HUES48 (cell line): ENCODE results near the gene HIPK4.
"Not testable (repeated sequence)": the region's sequence is repeated elsewhere in the genome, so short reads cannot be mapped to it uniquely, and the experiment has no call there.

Source experiments
- H3K27ac ChIP-seq: one replicate; pipeline ENCODE4 v1.7.0; 2013; ENCODE audit warnings: low read depth, low read length, inconsistent platforms
- H3K27me3 ChIP-seq: 2 replicates; pipeline ENCODE4 v1.6.1; 2013; ENCODE audit warnings: mild to moderate bottlenecking, low read length; ENCODE audit not compliant: control insufficient read depth, insufficient read depth
- H3K36me3 ChIP-seq: 2 replicates; pipeline ENCODE4 v1.6.1; 2013; ENCODE audit warnings: low read length; ENCODE audit not compliant: control insufficient read depth, insufficient read depth
- H3K4me1 ChIP-seq: 2 replicates; pipeline ENCODE4 v1.6.1; 2013; ENCODE audit warnings: mild to moderate bottlenecking, low read length; ENCODE audit not compliant: control insufficient read depth, insufficient read depth
- H3K4me3 ChIP-seq: 2 replicates; pipeline ENCODE4 v1.5.1; 2013; ENCODE audit warnings: mild to moderate bottlenecking, low read depth, low read length
- H3K9ac ChIP-seq: 2 replicates; pipeline ENCODE4 v1.6.1; 2013; ENCODE audit warnings: mild to moderate bottlenecking, low read depth, low read length, moderate library complexity
- H3K9me3 ChIP-seq: 2 replicates; pipeline ENCODE4 v1.6.1; 2013; ENCODE audit warnings: low read length; ENCODE audit not compliant: control insufficient read depth, insufficient read depth

HIPK4 gene

DNA sequence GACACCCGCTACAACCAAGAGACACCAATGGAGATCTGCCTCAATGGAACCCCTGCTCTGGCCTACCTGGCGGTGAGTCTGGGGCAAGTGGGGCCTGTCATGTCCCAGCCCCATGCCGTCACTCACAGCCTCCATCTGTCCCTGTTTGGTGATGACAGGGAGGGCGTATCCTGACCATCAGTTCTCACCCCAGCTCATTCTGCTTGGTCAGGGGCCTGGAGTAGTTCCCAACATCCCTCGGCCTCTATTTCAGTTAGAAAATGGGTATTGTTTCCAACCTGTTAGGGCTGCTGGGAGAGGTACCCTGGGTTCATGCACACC lies 18.2 kb downstream of the HIPK4 start:
- peaks cover 3% of the 10 kb centered on the region; the same call in 1 of the 2 replicates for H3K4me1 ChIP-seq
- H3K9ac ChIP-seq, result no peak overlapping the region
- no peak overlapping the region for H3K27ac ChIP-seq
- no peaks in the 10 kb centered on the region for H3K9me3 ChIP-seq
- H3K4me3 ChIP-seq, result no peak overlapping the region
- H3K36me3 ChIP-seq, result peaks cover 78% of the 10 kb centered on the region
- no peaks in the 10 kb centered on the region for H3K27me3 ChIP-seq

DNA sequence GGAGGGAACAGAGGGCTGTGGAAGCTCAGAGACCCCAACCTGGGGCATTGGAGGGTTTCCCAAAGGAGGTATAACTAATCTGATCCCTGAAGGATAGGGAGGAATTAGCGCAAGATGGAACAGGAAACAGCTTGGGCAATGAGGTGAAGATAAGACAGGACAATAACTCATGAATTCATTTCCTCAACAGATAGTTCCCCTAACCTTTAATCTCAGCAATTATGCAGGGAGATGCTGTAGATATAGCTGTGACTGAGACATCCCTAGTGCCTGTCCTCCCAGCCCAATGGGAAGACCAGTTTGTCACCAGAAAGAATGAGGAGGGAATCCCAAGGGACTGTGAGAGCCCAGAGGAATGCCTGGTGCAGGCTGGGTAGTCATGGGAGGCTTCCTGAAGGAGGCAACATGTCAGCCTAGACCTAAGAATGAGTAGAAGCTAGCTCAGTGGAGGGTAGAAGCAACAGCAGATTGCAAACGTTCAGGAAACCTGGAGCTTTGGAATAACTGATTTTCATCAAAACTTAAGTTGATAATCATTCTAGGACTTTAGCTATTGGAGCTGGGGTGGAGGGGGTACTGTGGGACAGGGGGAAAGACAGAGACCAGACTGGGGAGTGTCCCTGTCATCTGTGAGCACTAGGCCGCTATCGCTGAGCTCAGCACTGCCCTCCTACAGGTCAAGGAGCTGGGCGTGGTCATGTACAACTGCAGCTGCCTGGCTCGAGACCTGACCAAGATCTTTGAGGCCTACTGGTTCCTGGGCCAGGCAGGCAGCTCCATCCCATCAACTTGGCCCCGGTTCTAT lies 18.8 kb downstream of the HIPK4 start:
- Histone ChIP-seq H3K9ac (no peak overlapping the region), H3K4me1 (peaks cover 8% of the 10 kb centered on the region), H3K27me3 (no peaks in the 10 kb centered on the region), H3K9me3 (no peaks in the 10 kb centered on the region), H3K4me3 (no peak overlapping the region), H3K27ac (no peak overlapping the region), H3K36me3 (peaks cover 74% of the 10 kb centered on the region)

DNA sequence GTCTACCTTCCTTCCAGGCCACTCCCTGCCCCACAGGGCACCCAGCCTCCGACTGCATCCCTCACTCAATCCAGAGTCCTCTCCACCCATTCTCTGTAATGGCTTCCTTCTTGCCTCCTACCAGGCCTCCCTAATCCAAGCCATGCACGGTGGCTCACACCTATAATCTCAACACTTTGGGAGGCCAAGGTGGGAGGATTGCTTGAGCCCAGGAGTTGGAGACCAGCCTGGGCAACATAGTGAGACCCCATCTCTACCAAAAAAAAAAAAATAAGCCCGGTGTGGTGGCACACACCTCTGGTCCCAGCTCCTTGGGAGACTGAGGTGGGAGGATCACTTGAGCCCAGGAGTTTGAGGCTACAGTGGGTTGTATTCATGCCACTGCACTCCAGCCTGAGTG lies 19.7 kb downstream of the HIPK4 start:
- H3K9me3 ChIP-seq, H3K4me3 ChIP-seq, H3K27ac ChIP-seq, H3K27me3 ChIP-seq, H3K9ac ChIP-seq: not testable (repeated sequence)
- Histone ChIP-seq H3K4me1 (peaks cover 12% of the 10 kb centered on the region), H3K36me3 (peaks cover 70% of the 10 kb centered on the region)

DNA sequence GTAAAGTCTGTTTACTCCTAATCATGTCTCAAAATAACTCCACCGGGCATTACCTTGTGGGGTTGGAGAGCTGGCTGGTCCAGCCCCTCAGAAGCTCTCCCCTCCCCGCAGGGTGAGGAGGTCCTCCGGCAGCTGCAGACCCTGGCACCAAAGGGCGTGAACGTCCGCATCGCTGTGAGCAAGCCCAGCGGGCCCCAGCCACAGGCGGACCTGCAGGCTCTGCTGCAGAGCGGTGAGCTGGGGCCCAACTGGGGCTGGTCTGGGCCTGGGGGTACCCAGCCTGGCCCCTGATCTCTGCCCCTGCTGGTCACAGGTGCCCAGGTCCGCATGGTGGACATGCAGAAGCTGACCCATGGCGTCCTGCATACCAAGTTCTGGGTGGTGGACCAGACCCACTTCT lies 20.2 kb downstream of the HIPK4 start:
- H3K27me3 ChIP-seq, result no peaks in the 10 kb centered on the region
- no peak overlapping the region for H3K27ac ChIP-seq
- peaks cover 70% of the 10 kb centered on the region for H3K36me3 ChIP-seq
- no peaks in the 10 kb centered on the region for H3K9me3 ChIP-seq
- H3K9ac ChIP-seq, result no peak overlapping the region
- peaks cover 13% of the 10 kb centered on the region for H3K4me1 ChIP-seq
- no peak overlapping the region for H3K4me3 ChIP-seq

DNA sequence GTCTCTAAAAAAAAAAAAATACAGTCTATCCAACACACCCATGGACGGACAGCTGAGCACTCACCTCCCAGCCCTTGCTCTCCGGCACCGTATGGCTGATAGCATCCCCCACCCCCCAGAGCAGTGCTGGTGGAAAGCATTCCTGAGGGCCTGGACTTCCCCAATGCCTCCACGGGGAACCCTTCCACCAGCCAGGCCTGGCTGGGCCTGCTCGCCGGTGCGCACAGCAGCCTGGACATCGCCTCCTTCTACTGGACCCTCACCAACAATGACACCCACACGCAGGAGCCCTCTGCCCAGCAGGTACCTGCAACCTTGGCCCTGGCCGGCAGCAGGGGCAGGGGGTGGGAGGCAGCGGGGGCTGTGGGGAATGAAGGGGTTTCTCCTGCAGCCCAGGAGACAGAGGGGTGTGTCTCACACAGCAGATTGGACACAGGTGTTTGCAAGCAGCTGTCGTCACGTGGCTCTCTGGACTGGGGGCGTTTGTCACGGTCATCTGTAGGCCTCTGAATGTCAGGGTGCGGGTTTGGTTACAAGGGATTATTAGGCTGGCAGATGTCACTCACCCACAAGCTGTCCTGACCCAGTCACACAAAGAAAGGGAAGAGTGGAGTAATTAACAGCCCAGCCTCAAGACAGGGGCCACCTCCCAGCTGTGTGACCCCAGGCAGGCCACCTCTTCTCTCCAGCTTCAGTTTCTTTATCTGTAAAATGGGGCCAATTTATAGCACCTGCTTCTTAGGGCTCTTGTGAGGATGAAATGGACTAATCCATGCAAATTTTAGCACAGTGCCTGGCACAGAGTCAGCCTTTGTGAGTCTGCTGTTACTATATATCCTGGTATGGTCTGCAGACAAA lies 22.2 kb downstream of the HIPK4 start:
- Histone ChIP-seq H3K9ac (no peak overlapping the region), H3K9me3 (no peaks in the 10 kb centered on the region), H3K27me3 (no peaks in the 10 kb centered on the region), H3K4me3 (no peak overlapping the region), H3K36me3 (peaks cover 56% of the 10 kb centered on the region), H3K27ac (no peak overlapping the region), H3K4me1 (peaks cover 13% of the 10 kb centered on the region)

DNA sequence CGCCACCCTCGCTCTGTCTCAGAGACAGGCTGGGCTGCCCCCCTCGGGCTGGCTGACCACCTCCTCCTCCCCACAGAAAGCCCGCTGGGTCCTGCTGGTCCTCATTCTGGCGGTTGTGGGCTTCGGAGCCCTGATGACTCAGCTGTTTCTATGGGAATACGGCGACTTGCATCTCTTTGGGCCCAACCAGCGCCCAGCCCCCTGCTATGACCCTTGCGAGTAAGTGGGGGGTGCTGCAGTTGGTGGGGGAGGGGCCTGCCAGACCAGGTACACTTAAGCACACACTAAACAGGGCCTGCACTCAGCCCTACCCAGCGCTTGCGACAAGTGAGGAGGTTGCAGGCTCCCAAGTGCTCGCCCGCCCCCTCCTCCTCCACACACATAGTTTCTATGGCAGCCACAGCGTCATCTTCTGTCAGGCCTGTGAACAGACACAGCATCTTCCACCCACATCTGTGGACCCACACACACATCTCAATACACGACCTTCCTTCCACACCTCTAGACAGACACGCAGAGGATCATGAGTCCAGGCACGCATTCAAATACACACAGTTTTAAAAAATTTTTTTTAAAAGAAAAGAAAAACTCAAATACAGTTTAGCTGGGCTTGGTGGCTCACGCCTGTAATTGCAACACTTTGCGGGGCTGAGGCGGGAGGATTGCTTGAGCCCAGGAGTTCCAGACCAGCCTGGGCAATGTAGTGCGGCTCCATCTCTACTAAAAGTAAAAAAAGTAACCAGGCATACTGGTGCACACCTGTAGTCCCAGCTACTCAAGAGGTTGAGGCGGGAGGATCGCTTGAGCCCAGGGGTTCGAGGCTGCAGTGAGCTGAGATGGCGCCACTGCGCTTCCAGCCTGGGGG lies 23.1 kb downstream of the HIPK4 start:
- H3K4me3 ChIP-seq, result peak overlapping the region; percentile 59
- H3K27ac ChIP-seq, result peak overlapping the region; percentile 80
- peaks cover 48% of the 10 kb centered on the region for H3K36me3 ChIP-seq
- H3K27me3 ChIP-seq, result no peaks in the 10 kb centered on the region
- H3K4me1 ChIP-seq, result peaks cover 13% of the 10 kb centered on the region
- H3K9ac ChIP-seq, result peak overlapping the region; percentile 25; the same call in 1 of the 2 replicates
- no peaks in the 10 kb centered on the region for H3K9me3 ChIP-seq

DNA sequence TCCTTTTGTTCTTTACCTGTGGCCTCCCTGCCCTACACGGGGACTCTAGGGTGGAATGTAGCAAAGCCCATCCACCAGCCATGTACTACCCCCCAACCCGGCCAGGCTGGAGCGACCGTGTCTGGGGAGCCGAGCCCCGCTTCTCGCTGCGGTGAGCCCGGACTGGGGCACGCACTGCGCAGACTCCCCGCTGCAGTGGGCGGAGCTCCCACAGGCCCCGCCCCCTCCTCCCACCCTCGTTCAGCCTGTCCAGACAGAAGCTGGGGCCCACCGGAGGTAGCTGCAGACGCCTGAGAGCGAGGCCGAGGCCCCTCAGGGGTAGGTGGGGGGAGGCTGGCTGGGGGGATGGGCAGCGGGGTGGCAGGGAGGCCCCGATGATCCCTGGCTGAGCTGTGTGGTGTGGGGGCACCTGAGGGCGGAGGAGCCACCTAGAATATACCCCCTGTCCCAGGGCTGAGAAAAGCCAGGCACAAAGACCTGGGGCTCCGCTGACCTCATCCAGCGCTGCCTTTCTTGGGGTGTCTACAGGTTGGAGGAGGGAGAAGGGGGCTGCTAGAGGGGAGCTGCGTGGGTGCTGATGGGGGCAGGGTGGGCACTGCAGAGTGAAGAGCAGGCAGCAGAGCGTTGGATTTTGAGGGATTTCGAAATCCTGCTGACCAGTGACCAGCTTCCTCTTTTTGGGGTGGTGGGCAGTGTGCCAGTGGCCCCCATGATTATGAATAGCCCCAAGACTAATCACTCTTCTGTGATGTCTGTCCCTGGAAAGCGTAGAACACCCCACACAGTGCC lies 24.2 kb downstream of the HIPK4 start:
- peak overlapping the region; percentile 80 for H3K27ac ChIP-seq
- H3K36me3 ChIP-seq, result peaks cover 36% of the 10 kb centered on the region
- peak overlapping the region; percentile 59 for H3K4me3 ChIP-seq
- peaks cover 13% of the 10 kb centered on the region for H3K4me1 ChIP-seq
- peak overlapping the region; percentile 48 for H3K9ac ChIP-seq
- H3K27me3 ChIP-seq, result no peaks in the 10 kb centered on the region
- H3K9me3 ChIP-seq, result no peaks in the 10 kb centered on the region

DNA sequence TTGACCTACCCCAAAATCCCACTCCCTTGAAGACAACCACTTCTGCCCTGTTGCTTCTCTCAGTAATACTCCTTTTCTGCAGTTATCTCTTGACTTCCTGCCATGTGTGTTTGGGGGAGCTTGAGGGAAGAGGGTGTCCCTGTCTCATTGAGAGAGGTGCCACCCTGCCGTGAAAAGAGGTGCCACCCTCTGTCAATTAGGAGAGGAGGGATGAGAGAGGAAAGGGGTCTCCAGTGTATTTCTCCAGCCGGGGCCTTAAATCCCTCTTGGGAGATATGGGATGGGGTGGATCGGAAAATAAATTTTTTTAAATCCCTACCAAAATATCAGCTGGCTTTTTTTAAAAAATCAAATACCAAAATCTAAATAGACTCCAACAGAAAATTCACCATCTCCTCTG lies 25.0 kb downstream of the HIPK4 start:
- Histone ChIP-seq H3K9me3 (no peaks in the 10 kb centered on the region), H3K36me3 (peaks cover 29% of the 10 kb centered on the region), H3K9ac (peak overlapping the region; percentile 48; the same call in 1 of the 2 replicates), H3K4me3 (peak overlapping the region; percentile 58), H3K27ac (no peak overlapping the region), H3K27me3 (no peaks in the 10 kb centered on the region), H3K4me1 (peaks cover 13% of the 10 kb centered on the region)

DNA sequence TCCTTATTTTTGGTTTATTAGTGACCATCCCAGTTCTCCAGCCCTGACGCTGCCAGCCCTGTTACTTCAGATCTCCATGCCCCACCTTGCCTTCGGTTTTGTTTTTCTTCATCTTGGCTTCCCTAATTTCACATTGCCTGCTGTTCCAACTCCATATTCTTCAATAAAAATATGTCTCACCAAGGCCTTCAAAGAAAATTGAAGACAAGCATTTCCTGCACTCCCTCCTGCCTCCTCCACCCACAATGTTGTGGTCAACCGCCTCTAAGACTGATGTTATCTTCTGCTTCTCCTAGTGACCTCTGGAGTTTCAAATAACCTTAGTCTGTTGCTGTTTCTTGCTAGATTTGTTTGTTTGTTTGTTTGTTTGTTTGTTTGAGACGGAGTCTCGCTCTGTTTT lies 26.9 kb downstream of the HIPK4 start:
- H3K27ac ChIP-seq, result no peak overlapping the region
- H3K27me3 ChIP-seq, result no peaks in the 10 kb centered on the region
- no peak overlapping the region for H3K9ac ChIP-seq

DNA sequence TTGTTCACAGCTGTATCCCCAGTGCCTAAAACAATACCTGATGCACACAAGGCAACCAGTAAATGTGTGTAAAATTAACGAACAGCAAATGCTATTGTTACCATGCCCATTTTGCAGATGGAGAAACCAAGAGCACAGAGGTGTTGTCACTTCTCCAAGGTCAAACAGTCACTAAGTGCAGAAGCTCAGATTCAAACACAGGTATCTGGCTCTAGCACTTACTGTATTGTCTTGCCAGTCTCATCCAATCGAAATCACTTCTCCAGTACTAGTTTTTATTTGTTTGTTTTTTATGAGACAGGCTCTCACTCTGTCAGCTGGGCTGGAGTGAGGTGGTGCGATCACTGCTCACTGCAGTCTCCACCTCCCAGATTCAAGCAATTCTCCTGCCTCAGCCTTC lies 27.8 kb downstream of the HIPK4 start:
- Histone ChIP-seq H3K36me3 (peaks cover 5% of the 10 kb centered on the region; the same call in 1 of the 2 replicates), H3K27me3 (no peaks in the 10 kb centered on the region), H3K9me3 (no peaks in the 10 kb centered on the region), H3K9ac (no peak overlapping the region), H3K27ac (no peak overlapping the region), H3K4me1 (peaks cover 13% of the 10 kb centered on the region), H3K4me3 (no peak overlapping the region)

More for the DNA sequence above, 26.9 kb downstream of the HIPK4 start:
- Histone ChIP-seq H3K4me1 (peaks cover 13% of the 10 kb centered on the region), H3K4me3 (no peak overlapping the region), H3K36me3 (peaks cover 11% of the 10 kb centered on the region), H3K9me3 (no peaks in the 10 kb centered on the region)
